PC-9 (cell line): ENCODE measurements around the gene ANKS1B. TPM values are rescaled to one million over a fixed set of nuclear protein-coding genes. Genes with fewer than 3 reads are reported as not detected.

Source experiments
- BruUV-seq: library from RNA; stranded (reverse); fragments of 400-500 nt; replicated peaks from 2 replicates; lab custom pipeline; 2021; lab: Mats Ljungman, UMichigan
- CTCF ChIA-PET: fragments of 300-600 bp; sonication (Branson Sonifier 250); formaldehyde crosslinking; loops from one replicate; lab custom pipeline; 2022; ENCODE audit warnings: antibody characterized with exemption; lab: Charles Lee
- POLR2A ChIA-PET: fragments of 300-600 bp; sonication (Branson Sonifier 250); formaldehyde crosslinking; loops from one replicate; lab custom pipeline; 2022; ENCODE audit warnings: antibody characterized with exemption; ENCODE audit not compliant: unreplicated experiment; lab: Charles Lee
- DNase-seq, 2 experiments: peaks; one replicate each; pipeline versions ENCODE4 v3.0.0 to v3.0.0-alpha.2; 2015 to 2022; ENCODE audit warnings: mixed read lengths in 1 of 2
- H2AFZ ChIP-seq: fragments of 200-600 bp; sonication (generic); 2 replicates; pipeline ENCODE4 v1.8.1; 2017; ENCODE audit warnings: antibody characterized with exemption
- H3F3A ChIP-seq: fragments of 200-600 bp; sonication (generic); 2 replicates; pipeline ENCODE4 v1.8.1; 2017; ENCODE audit warnings: antibody characterized with exemption, mild to moderate bottlenecking, low read depth; ENCODE audit not compliant: insufficient read depth
- H3K27ac ChIP-seq: fragments of 200-600 bp; sonication (generic); 2 replicates; pipeline ENCODE4 v1.6.1; 2016; ENCODE audit warnings: mixed run types
- H3K27me3 ChIP-seq: fragments of 200-600 bp; sonication (generic); 2 replicates; pipeline ENCODE4 v1.6.1; 2016; ENCODE audit warnings: low read depth, mixed run types; ENCODE audit not compliant: insufficient read depth
- H3K36me3 ChIP-seq: fragments of 200-600 bp; sonication (generic); 2 replicates; pipeline ENCODE4 v1.6.1; 2016; ENCODE audit warnings: low read depth, mixed run types
- H3K4me1 ChIP-seq: fragments of 200-600 bp; sonication (generic); replicated peaks from 2 replicates; pipeline ENCODE4 v1.6.1; 2016; ENCODE audit warnings: mixed run types; ENCODE audit not compliant: insufficient read depth
- H3K4me2 ChIP-seq: fragments of 200-600 bp; sonication (generic); 2 replicates; pipeline ENCODE4 v1.6.1; 2017; ENCODE audit warnings: mixed run types
- H3K4me3 ChIP-seq: fragments of 200-600 bp; sonication (generic); 2 replicates; pipeline ENCODE4 v1.6.1; 2016; ENCODE audit warnings: mixed run types
- H3K79me2 ChIP-seq: fragments of 200-600 bp; sonication (generic); 2 replicates; pipeline ENCODE4 v1.6.1; 2017; ENCODE audit warnings: low read depth, mixed run types
- H3K9me2 ChIP-seq: fragments of 200-600 bp; sonication (generic); 2 replicates; pipeline ENCODE4 v1.8.1; 2017; ENCODE audit warnings: mild to moderate bottlenecking; ENCODE audit not compliant: insufficient read depth
- H3K9me3 ChIP-seq: fragments of 200-600 bp; sonication (generic); 2 replicates; pipeline ENCODE4 v1.8.1; 2016; ENCODE audit warnings: low read depth; ENCODE audit not compliant: insufficient read depth
- H4K20me1 ChIP-seq: fragments of 200-600 bp; sonication (generic); 2 replicates; pipeline ENCODE4 v1.8.1; 2017; ENCODE audit not compliant: insufficient read depth
- CTCF ChIP-seq: fragments of 200-600 bp; sonication (generic); conservative IDR thresholded peaks from 2 replicates; pipeline ENCODE4 v1.6.1; 2017; ENCODE audit warnings: mixed run types, antibody characterized with exemption, mild to moderate bottlenecking, moderate library complexity
- EZH2 ChIP-seq: fragments of 200-600 bp; sonication (generic); IDR thresholded peaks from 2 replicates; pipeline ENCODE4 v1.8.0; 2017; ENCODE audit warnings: antibody characterized with exemption, low read depth
- intact Hi-C: fragments of 100-400 bp; cut with micrococcal nuclease; formaldehyde crosslinking; loops from one replicate; pipeline ENCODE4 v1.10.0; 2022; ENCODE audit not compliant: unreplicated experiment
- total RNA-seq: library from RNA; stranded (reverse); gene quantifications from 2 replicates; pipeline ENCODE4 v1.2.3, GENCODE V29; 2021

The ANKS1B gene
- total RNA-seq, 1 experiment from 2014 or later: not detected

- BruUV-seq: no TSS peak
- ChIA-PET CTCF (no interaction called here), POLR2A (no interaction called here)
- Histone ChIP-seq H3K27me3 (peaks cover 21% of the 10 kb centered on the region), H3K9me3 (no peaks in the 10 kb centered on the region), H2AFZ (no peak overlapping the region), H3K4me1 (no peaks in the 10 kb centered on the region), H3F3A (no peaks in the 10 kb centered on the region), H3K36me3 (no peaks in the 10 kb centered on the region), H3K4me2 (no peak overlapping the region), H3K4me3 (no peak overlapping the region), H3K79me2 (no peaks in the 10 kb centered on the region), H3K9me2 (no peaks in the 10 kb centered on the region), H3K27ac (no peak overlapping the region), H4K20me1 (no peaks in the 10 kb centered on the region)
- intact Hi-C loops: no loop called here
- TF ChIP-seq EZH2 (no peak), CTCF (no peak)
- DNase-seq: no peak
These were observed 1244.0 kb downstream of the ANKS1B start for GRCh38 chr12:98740751-98741150.

GRCh38 chr12:98738539-98738938 is 1246.2 kb downstream of the ANKS1B start:
- ChIA-PET POLR2A (no interaction called here), CTCF (no interaction called here)
- Histone ChIP-seq H3K9me2 (no peaks in the 10 kb centered on the region), H3K4me2 (no peak overlapping the region), H2AFZ (no peak overlapping the region), H3K9me3 (no peaks in the 10 kb centered on the region), H3K79me2 (no peaks in the 10 kb centered on the region), H3K36me3 (no peaks in the 10 kb centered on the region), H3F3A (no peaks in the 10 kb centered on the region), H4K20me1 (no peaks in the 10 kb centered on the region), H3K27me3 (peaks cover 21% of the 10 kb centered on the region), H3K27ac (no peak overlapping the region), H3K4me1 (no peaks in the 10 kb centered on the region), H3K4me3 (no peak overlapping the region)
- no peak for DNase-seq
- no peak for TF ChIP-seq CTCF
- intact Hi-C loops: no loop called here
- no TSS peak for BruUV-seq

GRCh38 chr12:98738002-98738401 is 1246.7 kb downstream of the ANKS1B start:
- no peaks in the 10 kb centered on the region for H3K79me2 ChIP-seq
- H3K4me1 ChIP-seq: no peaks in the 10 kb centered on the region
- CTCF ChIA-PET: no interaction called here
- no peaks in the 10 kb centered on the region for H3K9me3 ChIP-seq
- H3K27ac ChIP-seq: no peak overlapping the region
- H4K20me1 ChIP-seq: no peaks in the 10 kb centered on the region
- intact Hi-C loops: no loop called here
- H3F3A ChIP-seq: no peaks in the 10 kb centered on the region
- POLR2A ChIA-PET: no interaction called here
- no peak for TF ChIP-seq EZH2
- no peak for TF ChIP-seq CTCF
- H3K4me3 ChIP-seq: no peak overlapping the region
- no peaks in the 10 kb centered on the region for H3K36me3 ChIP-seq
- no TSS peak for BruUV-seq
- peaks cover 21% of the 10 kb centered on the region for H3K27me3 ChIP-seq
- no peaks in the 10 kb centered on the region for H3K9me2 ChIP-seq
- no peak for DNase-seq
- H2AFZ ChIP-seq: no peak overlapping the region
- H3K4me2 ChIP-seq: no peak overlapping the region
